ENCODE results near the gene SFMBT2. TPM values are rescaled to one million over a fixed set of nuclear protein-coding genes. Genes with fewer than 3 reads are reported as not detected.
"Not testable (repeated sequence)": the region's sequence is repeated elsewhere in the genome, so short reads cannot be mapped to it uniquely, and the experiment has no call there.

SFMBT2 gene
- total RNA-seq, 1 experiment from 2014 or later, result 41.5 TPM

- Histone ChIP-seq H2AFZ (ENCODE audit: low read length) (no peak overlapping the region), H3K9me3 (ENCODE audit: low read length) (no peaks in the 10 kb centered on the region), H4K20me1 (ENCODE audit: insufficient read depth, low read depth, low read length) (peaks cover 75% of the 10 kb centered on the region), H3K9me2 (replicated peaks; ENCODE audit: insufficient read depth, low read length) (no peaks in the 10 kb centered on the region), H3K36me3 (ENCODE audit: insufficient read depth, low read length) (peaks cover 18% of the 10 kb centered on the region; the same call in 1 of the 2 replicates), H3K79me2 (ENCODE audit: low read length) (peaks cover 98% of the 10 kb centered on the region), H3K4me1 (ENCODE audit: low read length) (peaks cover 59% of the 10 kb centered on the region), H3K9ac (ENCODE audit: low read length) (peak overlapping the region; percentile 14; the same call in 1 of the 2 replicates), H3K27me3 (ENCODE audit: low read length) (no peaks in the 10 kb centered on the region), H3K4me3 (ENCODE audit: low read length) (no peak overlapping the region), H3K4me2 (ENCODE audit: low read depth, low read length, poor library complexity, severe bottlenecking) (peak overlapping the region; percentile 34), H3K27ac (ENCODE audit: low read length) (peak overlapping the region; percentile 55)
- no peak for DNase-seq
These were observed 21.0 kb downstream of the SFMBT2 start for GRCh38 chr10:7389844-7390243.

GRCh38 chr10:7389346-7389745 lies 21.5 kb downstream of the SFMBT2 start:
- Histone ChIP-seq H3K4me2 (ENCODE audit: low read depth, low read length, poor library complexity, severe bottlenecking) (peak overlapping the region; percentile 34), H3K4me3 (ENCODE audit: low read length) (no peak overlapping the region)

GRCh38 chr10:7388602-7389001 lies 22.2 kb downstream of the SFMBT2 start:
- H3K9ac ChIP-seq (ENCODE audit: low read length), result no peak overlapping the region
- H4K20me1 ChIP-seq (ENCODE audit: insufficient read depth, low read depth, low read length), result peaks cover 71% of the 10 kb centered on the region
- peak overlapping the region; percentile 55 for H3K27ac ChIP-seq (ENCODE audit: low read length)
- H3K4me1 ChIP-seq (ENCODE audit: low read length), result peaks cover 48% of the 10 kb centered on the region
- no peak overlapping the region for H2AFZ ChIP-seq (ENCODE audit: low read length)
- H3K36me3 ChIP-seq (ENCODE audit: insufficient read depth, low read length), result peaks cover 22% of the 10 kb centered on the region; the same call in 1 of the 2 replicates
- DNase-seq, result no peak
- H3K9me3 ChIP-seq (ENCODE audit: low read length), result no peaks in the 10 kb centered on the region
- peaks cover 98% of the 10 kb centered on the region for H3K79me2 ChIP-seq (ENCODE audit: low read length)
- no peak overlapping the region for H3K4me3 ChIP-seq (ENCODE audit: low read length)
- H3K27me3 ChIP-seq (ENCODE audit: low read length), result no peaks in the 10 kb centered on the region
- no peaks in the 10 kb centered on the region for H3K9me2 ChIP-seq (replicated peaks; ENCODE audit: insufficient read depth, low read length)
- no peak overlapping the region for H3K4me2 ChIP-seq (ENCODE audit: low read depth, low read length, poor library complexity, severe bottlenecking)

More at GRCh38 chr10:7389346-7389745, 21.5 kb downstream of the SFMBT2 start:
- H3K4me1 ChIP-seq (ENCODE audit: low read length), result peaks cover 55% of the 10 kb centered on the region
- H3K27me3 ChIP-seq (ENCODE audit: low read length), result no peaks in the 10 kb centered on the region
- H3K36me3 ChIP-seq (ENCODE audit: insufficient read depth, low read length), result peaks cover 22% of the 10 kb centered on the region; the same call in 1 of the 2 replicates
- H4K20me1 ChIP-seq (ENCODE audit: insufficient read depth, low read depth, low read length), result peaks cover 76% of the 10 kb centered on the region
- H3K9ac ChIP-seq (ENCODE audit: low read length), result no peak overlapping the region
- H3K9me2 ChIP-seq (replicated peaks; ENCODE audit: insufficient read depth, low read length), result no peaks in the 10 kb centered on the region
- peak overlapping the region; percentile 55 for H3K27ac ChIP-seq (ENCODE audit: low read length)
- H2AFZ ChIP-seq (ENCODE audit: low read length), result no peak overlapping the region
- H3K79me2 ChIP-seq (ENCODE audit: low read length), result peaks cover 98% of the 10 kb centered on the region
- DNase-seq, result no peak
- no peaks in the 10 kb centered on the region for H3K9me3 ChIP-seq (ENCODE audit: low read length)

GRCh38 chr10:7388149-7388548 lies 22.7 kb downstream of the SFMBT2 start:
- not testable (repeated sequence) for H3K4me3 ChIP-seq (ENCODE audit: low read length); H2AFZ ChIP-seq (ENCODE audit: low read length); H3K27ac ChIP-seq (ENCODE audit: low read length); H3K9me3 ChIP-seq (ENCODE audit: low read length); H3K27me3 ChIP-seq (ENCODE audit: low read length); H3K9ac ChIP-seq (ENCODE audit: low read length); H3K9me2 ChIP-seq (replicated peaks; ENCODE audit: insufficient read depth, low read length); H3K4me2 ChIP-seq (ENCODE audit: low read depth, low read length, poor library complexity, severe bottlenecking); DNase-seq
- H3K36me3 ChIP-seq (ENCODE audit: insufficient read depth, low read length), result peaks cover 24% of the 10 kb centered on the region; the same call in 1 of the 2 replicates
- H3K4me1 ChIP-seq (ENCODE audit: low read length), result peaks cover 43% of the 10 kb centered on the region
- H4K20me1 ChIP-seq (ENCODE audit: insufficient read depth, low read depth, low read length), result peaks cover 71% of the 10 kb centered on the region
- H3K79me2 ChIP-seq (ENCODE audit: low read length), result peaks cover 98% of the 10 kb centered on the region

GRCh38 chr10:7385114-7385513 lies 25.7 kb downstream of the SFMBT2 start:
- Histone ChIP-seq H2AFZ (ENCODE audit: low read length) (no peak overlapping the region), H3K36me3 (ENCODE audit: insufficient read depth, low read length) (peaks cover 49% of the 10 kb centered on the region), H3K9ac (ENCODE audit: low read length) (no peak overlapping the region), H3K9me2 (replicated peaks; ENCODE audit: insufficient read depth, low read length) (no peaks in the 10 kb centered on the region), H3K4me2 (ENCODE audit: low read depth, low read length, poor library complexity, severe bottlenecking) (no peak overlapping the region), H3K27me3 (ENCODE audit: low read length) (no peaks in the 10 kb centered on the region), H3K4me1 (ENCODE audit: low read length) (peaks cover 16% of the 10 kb centered on the region), H3K27ac (ENCODE audit: low read length) (no peak overlapping the region), H3K4me3 (ENCODE audit: low read length) (no peak overlapping the region), H4K20me1 (ENCODE audit: insufficient read depth, low read depth, low read length) (peaks cover 62% of the 10 kb centered on the region), H3K79me2 (ENCODE audit: low read length) (peaks cover 99% of the 10 kb centered on the region), H3K9me3 (ENCODE audit: low read length) (no peaks in the 10 kb centered on the region)
- no peak for DNase-seq

GRCh38 chr10:7383442-7383841 lies 27.4 kb downstream of the SFMBT2 start:
- Histone ChIP-seq H3K4me2 (ENCODE audit: low read depth, low read length, poor library complexity, severe bottlenecking) (no peak overlapping the region), H3K79me2 (ENCODE audit: low read length) (peaks cover 99% of the 10 kb centered on the region)
- no peak for DNase-seq

GRCh38 chr10:7380704-7381241 lies 30.1 kb downstream of the SFMBT2 start:
- no peak for DNase-seq
- H3K9me3 ChIP-seq (ENCODE audit: low read length), result no peaks in the 10 kb centered on the region
- H3K9ac ChIP-seq (ENCODE audit: low read length), result no peak overlapping the region
- no peaks in the 10 kb centered on the region for H3K27me3 ChIP-seq (ENCODE audit: low read length)
- peaks cover 28% of the 10 kb centered on the region for H4K20me1 ChIP-seq (ENCODE audit: insufficient read depth, low read depth, low read length)
- peaks cover 65% of the 10 kb centered on the region for H3K36me3 ChIP-seq (ENCODE audit: insufficient read depth, low read length)
- H3K4me1 ChIP-seq (ENCODE audit: low read length), result peaks cover 3% of the 10 kb centered on the region; the same call in 1 of the 2 replicates
- H3K4me3 ChIP-seq (ENCODE audit: low read length), result no peak overlapping the region
- no peak overlapping the region for H2AFZ ChIP-seq (ENCODE audit: low read length)
- no peak overlapping the region for H3K27ac ChIP-seq (ENCODE audit: low read length)
- no peak overlapping the region for H3K4me2 ChIP-seq (ENCODE audit: low read depth, low read length, poor library complexity, severe bottlenecking)
- H3K9me2 ChIP-seq (replicated peaks; ENCODE audit: insufficient read depth, low read length), result no peaks in the 10 kb centered on the region
- peaks cover 88% of the 10 kb centered on the region for H3K79me2 ChIP-seq (ENCODE audit: low read length)

More at GRCh38 chr10:7383442-7383841, 27.4 kb downstream of the SFMBT2 start:
- H3K27me3 ChIP-seq (ENCODE audit: low read length), result no peaks in the 10 kb centered on the region
- H3K27ac ChIP-seq (ENCODE audit: low read length), result no peak overlapping the region
- H3K9me3 ChIP-seq (ENCODE audit: low read length), result no peaks in the 10 kb centered on the region
- H3K4me3 ChIP-seq (ENCODE audit: low read length), result no peak overlapping the region
- H3K9me2 ChIP-seq (replicated peaks; ENCODE audit: insufficient read depth, low read length), result no peaks in the 10 kb centered on the region
- no peak overlapping the region for H2AFZ ChIP-seq (ENCODE audit: low read length)
- peaks cover 59% of the 10 kb centered on the region for H3K36me3 ChIP-seq (ENCODE audit: insufficient read depth, low read length)
- peaks cover 48% of the 10 kb centered on the region for H4K20me1 ChIP-seq (ENCODE audit: insufficient read depth, low read depth, low read length)
- no peak overlapping the region for H3K9ac ChIP-seq (ENCODE audit: low read length)
- no peaks in the 10 kb centered on the region for H3K4me1 ChIP-seq (ENCODE audit: low read length)

- no peak overlapping the region for H3K4me3 ChIP-seq (ENCODE audit: low read length)
- H3K79me2 ChIP-seq (ENCODE audit: low read length), result peaks cover 88% of the 10 kb centered on the region
- no peaks in the 10 kb centered on the region for H3K27me3 ChIP-seq (ENCODE audit: low read length)
- no peak for DNase-seq
- no peak overlapping the region for H3K9ac ChIP-seq (ENCODE audit: low read length)
- no peak overlapping the region for H3K27ac ChIP-seq (ENCODE audit: low read length)
- peaks cover 79% of the 10 kb centered on the region for H3K36me3 ChIP-seq (ENCODE audit: insufficient read depth, low read length)
- H3K9me2 ChIP-seq (replicated peaks; ENCODE audit: insufficient read depth, low read length), result no peaks in the 10 kb centered on the region
- H3K4me1 ChIP-seq (ENCODE audit: low read length), result peaks cover 20% of the 10 kb centered on the region
- H3K9me3 ChIP-seq (ENCODE audit: low read length), result no peaks in the 10 kb centered on the region; the same call in 1 of the 2 replicates
- H3K4me2 ChIP-seq (ENCODE audit: low read depth, low read length, poor library complexity, severe bottlenecking), result no peak overlapping the region
- H2AFZ ChIP-seq (ENCODE audit: low read length), result no peak overlapping the region
- peaks cover 17% of the 10 kb centered on the region for H4K20me1 ChIP-seq (ENCODE audit: insufficient read depth, low read depth, low read length)
These were observed 32.0 kb downstream of the SFMBT2 start for GRCh38 chr10:7378602-7379403.
